ENCODE data around the gene SSH2.
"Not testable (repeated sequence)": the region's sequence is repeated elsewhere in the genome, so short reads cannot be mapped to it uniquely, and the experiment has no call there.

Gene SSH2

DNA sequence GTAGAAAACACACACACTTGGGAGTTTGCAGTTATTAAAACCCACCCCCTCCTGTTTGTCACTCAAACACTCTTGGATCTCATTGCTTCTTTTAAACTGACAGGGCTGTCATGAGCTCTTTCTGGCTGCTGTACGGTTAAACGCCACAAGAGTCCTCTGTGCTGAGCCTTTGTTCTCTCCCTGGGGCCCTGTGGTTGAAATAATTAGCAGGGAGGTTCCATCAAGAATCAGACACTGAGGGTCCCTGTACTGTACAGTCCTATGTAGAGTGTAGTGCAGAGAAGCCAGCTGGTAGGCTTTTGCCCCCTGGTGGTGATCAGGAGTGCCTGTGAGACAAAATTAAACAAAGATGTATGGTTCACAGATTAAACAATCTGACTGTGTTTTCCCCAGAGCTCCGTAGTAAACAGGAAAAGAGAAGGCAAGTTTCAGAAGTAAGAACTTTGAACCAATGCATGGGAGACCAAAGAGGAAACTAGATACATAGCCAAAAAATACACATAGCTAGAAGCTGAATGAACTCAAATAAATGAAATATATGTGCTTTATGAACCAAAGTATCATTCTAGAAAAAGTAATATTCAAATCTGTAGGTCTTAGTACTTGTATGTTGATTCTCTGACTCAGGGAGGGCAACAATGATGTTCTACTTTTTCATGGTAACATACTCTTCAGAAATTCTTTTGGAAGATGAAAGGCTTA lies 1.4 kb upstream of the SSH2 start:
- no peak for DNase-seq (ENCODE audit: low read depth)

DNA sequence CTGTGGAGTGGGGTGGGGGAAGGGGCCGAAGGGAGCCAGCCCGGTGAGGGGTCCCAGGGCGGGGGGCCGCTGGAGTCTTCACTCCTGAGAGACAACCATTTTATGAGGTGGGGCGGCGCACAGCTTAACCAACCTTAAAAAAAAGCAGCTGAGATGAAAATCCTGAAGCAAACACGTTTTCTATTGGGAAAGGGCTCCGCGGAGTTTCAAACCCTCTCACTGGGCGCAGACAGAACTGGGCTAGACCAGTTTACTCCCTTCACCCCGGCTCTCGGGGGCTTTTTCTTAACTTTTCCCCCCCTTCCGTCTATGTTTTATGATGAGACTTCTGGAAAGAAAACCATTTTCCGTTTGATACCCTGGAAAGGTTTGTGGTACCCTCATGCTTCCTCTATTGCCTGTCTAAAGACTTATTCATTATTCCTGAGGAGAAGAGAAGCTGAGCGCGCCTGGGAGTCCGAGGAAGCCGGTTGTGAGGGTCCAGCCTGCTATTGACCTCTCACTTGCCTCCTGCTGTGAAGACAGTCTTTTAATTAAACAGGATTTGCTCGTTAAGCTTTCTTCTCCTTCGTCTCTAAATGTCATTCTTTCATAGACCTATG lies 482 bp upstream of the SSH2 start:
- DNase-seq (ENCODE audit: low read depth): no peak

DNA sequence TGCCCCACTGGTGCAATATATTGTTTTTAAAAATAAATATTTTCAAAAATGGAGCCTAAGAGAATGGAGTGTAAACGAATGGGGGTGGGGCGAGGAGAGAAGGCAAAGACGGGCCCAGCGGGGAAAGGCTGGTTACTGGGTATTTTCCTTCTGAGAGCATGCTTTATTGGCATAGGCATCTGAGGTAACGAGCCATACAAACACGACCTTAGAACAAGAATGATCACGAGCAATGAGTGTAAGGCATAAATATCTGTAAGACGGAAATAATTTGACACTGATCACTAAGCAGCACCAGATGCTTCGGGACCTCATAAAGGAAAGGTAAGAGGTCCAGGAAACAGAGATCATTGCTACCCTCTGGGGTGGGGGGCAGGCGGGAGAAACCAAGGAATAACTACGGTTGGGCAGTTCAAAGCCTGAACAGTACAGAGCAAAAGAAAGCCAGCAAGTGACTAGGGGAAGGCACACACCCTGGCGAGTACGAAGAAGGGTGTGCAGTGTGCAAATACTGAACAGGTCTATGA lies 959 bp downstream of the SSH2 start:
- no peak for DNase-seq (ENCODE audit: low read depth)

DNA sequence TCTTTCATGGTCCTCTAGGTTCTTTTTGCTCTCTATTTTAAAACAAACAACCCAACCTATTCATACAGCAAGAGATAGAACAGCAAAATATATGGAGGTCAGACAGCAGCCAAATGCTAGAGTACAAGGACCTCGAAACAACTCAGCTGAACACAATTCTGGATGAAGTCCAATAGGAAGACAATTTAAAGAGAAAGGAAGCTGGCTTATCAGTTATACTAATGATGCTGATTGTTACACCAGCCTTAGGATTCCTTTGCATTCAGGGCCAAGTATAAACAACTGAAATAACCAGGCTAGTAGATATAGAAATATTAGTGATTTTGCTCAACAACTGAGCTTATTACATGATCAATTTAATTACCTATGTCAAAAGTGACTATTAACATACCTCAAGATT lies 2.5 kb downstream of the SSH2 start:
- no peak for DNase-seq (ENCODE audit: low read depth)

DNA sequence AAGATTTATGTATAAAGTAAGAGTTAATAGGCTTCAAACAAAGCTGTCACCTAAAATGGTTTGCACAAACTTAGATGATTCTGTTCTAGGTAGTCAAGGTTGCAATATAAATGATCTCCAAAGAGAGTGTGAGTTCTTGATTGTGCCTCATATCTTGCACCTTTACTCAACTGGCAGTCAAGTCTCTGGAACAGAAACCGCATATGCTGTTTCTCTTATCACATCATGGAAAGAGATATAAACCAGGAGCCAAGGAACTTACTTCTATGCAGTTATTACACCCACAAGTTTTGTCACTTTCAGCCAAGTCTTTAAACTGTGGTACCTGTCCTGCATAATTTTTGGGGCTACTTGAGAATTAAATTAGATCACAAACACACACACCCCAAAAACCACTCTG lies 5.2 kb downstream of the SSH2 start:
- no peak for DNase-seq (ENCODE audit: low read depth)

DNA sequence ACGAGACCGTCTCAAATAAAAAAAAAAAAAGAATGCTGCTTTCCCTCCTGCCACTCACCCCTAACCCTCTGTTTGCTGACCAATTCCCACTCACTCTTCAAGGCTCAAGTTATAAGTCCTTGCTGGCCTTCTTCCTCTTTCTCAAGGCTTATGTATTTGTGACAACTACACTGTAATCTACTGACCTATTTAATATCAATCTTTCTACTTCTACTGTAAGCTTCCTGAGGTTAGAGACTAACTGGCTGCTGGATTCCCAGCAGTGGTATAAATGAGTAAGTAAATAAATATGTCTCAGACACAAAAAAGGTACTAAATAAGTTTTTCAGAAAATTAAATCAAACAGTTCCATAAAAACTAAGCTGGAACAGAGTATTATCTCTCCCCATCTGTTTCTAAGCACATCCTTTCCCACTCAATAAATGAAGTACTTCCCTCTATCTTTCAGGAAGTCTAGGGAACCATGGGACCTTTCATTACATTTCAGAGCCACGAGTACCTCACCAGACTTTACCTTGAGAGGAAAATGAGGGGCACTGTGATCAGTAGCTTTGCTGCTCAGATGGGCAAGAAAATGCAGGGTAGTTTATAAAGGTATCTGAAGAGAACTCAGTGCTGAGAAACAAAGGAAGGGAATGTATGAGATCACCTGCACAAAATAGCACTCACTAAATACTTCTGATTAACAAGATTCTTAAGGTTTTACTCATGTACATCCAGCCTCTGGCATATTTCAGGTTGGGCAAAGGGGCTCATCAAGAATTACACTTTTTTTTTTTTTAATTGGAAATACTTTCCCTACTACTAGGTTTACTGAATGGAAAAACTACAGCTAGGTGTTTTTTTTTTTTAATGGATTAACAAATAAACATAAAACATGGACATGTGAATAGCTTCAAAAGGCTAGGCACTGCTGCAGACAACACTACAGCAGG lies 10.8 kb downstream of the SSH2 start:
- no peak for DNase-seq (ENCODE audit: low read depth)

DNA sequence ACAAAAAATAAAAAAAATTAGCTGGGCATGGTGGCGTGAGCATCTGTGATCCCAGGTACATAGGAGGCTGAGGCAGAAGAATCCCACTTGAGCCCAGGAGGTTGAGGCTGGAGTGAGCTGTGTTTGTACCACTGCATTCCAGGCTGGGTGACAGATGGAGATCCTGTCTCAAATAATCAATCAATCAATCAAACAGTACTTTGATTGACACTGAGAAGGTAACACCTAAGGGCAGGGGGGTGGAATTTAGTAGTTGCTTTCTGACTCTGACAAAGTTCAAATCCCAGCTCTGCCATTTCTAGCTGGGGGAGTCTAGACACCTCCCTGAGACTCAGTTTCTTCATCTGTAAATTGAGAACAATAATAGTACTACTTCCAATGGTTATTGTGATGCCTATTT lies 12.0 kb downstream of the SSH2 start:
- no peak for DNase-seq (ENCODE audit: low read depth)

DNA sequence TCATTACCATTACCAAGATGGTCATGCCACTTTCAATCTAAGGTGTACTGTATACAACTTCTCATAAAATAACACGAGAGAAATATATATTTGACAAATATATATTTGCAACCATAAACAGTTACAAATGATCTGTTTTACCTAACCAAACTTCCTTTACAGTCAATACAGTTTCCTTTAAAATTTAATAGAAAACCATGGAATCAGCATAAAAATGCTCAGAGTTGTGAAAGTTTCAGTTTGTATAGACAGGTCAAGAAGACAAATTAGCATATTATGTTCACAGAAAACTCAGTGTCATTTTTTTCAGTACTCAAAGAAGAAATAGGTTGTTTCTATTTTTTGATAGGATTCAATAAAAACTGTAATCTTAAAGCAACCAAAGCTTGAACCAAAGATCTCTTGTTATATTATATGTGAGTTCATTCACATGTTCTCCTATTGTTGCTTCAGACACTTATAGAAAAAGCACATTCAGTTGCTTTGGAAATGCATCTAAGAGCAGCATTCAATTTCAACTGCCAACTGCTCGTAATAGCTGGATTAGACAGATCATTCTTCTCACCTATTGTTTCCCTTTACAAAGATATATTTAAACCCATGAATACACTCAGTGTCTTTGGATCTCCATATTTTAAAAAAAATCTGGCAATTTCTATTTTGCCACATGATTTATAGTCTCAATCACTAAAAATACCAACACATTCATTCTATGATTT lies 15.1 kb downstream of the SSH2 start:
- no peak for DNase-seq (ENCODE audit: low read depth)

DNA sequence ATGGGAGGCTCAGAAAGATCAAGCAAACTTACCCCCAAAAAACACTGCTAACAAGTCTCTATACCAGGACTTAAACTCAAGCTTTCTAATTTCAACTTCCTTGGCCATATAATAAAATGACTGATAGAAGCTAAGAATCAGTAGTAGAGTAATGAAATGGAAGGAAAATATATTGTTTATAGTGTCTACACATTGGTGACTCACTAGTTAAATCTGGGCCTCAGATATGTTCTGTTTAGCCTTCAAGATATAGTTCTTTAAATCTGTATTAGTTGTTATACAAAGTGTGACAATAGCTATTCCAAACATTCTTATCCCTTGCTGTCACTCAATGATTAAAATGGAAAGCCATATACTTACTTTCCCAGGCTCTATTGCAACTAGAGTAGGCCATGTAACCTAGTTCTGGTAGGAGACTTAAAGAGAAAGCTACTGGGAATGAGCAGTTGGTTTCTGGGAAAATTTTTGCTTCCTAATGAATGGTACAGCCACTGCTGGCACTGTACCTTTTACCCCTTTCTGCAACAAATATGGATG lies 18.3 kb downstream of the SSH2 start:
- DNase-seq (ENCODE audit: low read depth): no peak

DNA sequence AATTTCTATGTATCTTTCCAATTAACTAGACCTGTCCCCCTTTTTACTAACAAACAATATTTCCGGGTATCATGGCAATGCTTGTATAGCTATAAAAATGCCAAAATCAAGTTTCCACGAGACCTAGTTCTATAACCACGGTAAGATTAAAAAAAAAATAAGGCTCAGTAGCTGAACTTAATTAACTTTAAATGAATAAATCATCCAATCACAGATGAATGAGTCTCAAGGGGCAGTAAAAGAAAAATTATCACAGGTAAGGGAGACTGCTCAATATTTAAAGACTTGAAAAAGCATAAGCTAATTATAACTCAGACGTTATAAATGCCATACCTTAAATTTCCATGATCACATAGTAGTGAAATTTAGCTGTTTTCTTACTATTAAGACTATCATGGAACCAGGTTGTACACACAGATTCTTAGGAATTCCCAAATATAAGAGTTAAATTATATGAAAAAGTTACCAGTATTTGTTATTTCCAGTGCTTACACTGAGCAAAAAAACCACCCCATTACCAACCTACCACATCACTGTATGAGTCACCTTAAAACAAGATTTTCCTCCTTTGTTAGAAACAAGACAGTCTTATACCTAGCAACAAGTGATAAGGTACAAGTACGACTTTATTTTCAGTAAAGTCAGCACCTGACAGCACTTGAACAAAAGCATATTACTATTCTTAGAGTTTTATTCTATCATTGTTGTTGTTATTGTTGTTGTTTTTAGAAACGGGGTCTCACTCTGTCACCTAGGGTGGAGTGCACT lies 20.6 kb downstream of the SSH2 start:
- no peak for DNase-seq (ENCODE audit: low read depth)

DNA sequence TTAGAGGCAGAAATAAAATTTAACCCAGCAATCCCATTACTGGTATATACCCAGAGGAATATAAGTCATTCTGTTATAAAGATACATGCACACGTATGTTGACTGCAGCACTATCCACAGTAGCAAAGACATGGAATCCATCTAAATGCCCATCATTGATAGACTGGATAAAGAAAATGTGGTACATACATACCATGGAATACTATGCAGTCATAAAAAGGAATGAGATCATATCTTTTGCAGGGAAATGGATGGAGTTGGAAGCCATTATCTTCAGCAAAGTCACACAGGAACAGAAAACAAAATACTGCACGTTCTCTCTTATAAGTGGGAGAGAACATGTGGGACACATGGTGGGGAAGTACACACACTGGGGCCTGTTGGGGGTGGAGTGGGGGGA lies 23.1 kb downstream of the SSH2 start:
- DNase-seq (ENCODE audit: low read depth): no peak

DNA sequence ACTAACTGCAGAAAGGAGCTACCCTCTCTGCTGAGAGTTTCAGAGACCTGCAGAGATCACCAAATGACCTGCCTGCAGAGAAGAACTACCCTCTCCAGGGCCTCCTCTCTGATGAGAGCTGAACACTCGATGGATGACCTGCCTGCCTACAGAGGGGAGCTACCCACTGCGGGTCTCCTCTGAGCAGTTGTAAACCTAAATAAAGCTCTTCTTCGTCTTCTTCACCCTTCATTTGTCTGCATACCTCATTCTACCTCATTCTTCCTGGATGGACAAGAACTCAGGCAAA lies 24.2 kb downstream of the SSH2 start:
- DNase-seq (ENCODE audit: low read depth): no peak

DNA sequence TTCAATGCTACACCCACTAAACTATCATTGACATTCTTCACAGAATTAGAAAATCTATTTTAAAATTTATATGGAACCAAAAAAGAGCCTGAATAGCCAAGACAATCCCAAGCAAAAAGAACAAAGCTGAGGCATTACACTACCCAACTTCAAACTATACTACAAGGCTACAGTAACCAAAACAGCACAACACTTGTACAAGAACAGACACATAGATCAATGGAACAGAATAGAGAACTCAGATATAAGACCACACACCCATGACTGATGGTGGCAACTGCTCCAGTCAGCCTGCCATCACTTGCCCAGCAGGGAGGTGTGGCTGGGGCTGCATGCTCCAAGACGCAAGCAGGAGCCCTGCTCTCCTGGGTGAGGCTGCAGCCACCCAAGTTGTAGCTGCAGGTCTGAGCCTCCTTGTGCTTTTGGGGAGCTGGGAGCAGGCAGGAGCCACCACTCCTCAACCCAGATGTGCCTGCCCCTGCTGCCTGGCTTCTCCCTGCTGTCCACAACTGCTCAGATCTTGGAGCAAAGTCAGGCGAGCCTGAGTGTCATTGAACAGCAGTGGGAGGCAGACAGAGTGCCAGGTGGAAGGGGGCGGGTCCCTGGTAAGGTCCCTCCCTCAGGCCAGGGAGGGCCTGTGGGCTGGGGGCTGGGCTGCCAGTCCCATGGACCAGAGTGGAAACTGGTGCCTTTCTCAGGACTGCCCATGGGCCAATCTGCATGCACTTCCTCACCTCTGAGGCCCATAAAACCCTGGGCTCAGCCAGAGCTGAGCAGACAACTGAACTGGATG lies 24.7 kb downstream of the SSH2 start:
- DNase-seq (ENCODE audit: low read depth): no peak

DNA sequence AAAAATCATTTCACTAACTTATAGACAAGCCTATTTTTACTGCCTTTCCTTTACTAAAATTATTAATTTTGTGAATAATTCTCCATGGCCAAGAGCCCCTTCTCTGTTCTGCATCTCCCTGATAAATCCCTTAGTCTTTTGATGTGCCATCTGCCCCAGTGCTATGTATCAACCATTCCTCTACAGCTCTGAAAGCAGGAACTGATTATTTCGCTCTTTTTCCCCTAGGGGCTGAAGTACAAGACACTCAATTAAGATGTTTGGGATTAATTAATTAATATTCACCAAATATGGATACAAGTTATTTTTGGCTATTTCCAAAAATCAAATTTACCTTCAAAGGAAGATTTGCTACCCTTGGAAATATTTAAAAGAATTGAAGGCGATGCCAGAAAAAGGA lies 26.6 kb downstream of the SSH2 start:
- DNase-seq (ENCODE audit: low read depth): no peak

DNA sequence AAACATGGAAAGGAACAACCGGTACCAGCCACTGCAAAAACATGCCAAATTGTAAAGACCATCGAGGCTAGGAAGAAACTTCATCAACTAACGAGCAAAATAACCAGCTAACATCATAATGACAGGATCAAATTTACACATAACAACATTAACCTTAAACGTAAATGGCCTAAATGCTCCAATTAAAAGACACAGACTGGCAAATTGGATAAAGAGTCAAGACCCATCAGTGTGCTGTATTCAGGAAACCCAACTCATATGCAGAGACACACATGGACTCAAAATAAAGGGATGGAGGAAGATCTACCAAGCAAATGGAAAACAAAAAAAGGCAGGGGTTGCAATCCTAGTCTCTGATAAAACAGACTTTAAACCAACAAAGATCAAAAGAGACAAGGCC lies 32.9 kb downstream of the SSH2 start:
- DNase-seq (ENCODE audit: low read depth): not testable (repeated sequence)

DNA sequence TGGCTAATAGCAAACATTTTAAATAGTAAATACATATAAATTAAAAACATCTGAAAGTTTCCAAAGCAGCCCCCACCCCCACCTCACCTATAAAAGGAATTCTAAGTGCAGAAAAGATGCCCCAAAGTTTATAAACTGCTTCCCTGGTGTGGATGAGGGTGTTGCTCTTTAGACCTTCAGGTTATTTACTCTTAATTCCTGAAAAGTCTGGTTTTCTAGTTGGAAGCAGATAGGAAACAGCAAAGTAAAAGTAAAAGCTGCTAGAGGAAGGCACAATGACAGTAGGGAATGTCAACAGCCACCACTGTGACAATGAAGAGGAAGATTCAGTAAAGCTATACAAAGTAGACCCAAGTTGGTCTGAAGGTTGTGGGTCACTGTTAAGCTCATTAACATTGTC lies 37.8 kb downstream of the SSH2 start:
- no peak for DNase-seq (ENCODE audit: low read depth)

DNA sequence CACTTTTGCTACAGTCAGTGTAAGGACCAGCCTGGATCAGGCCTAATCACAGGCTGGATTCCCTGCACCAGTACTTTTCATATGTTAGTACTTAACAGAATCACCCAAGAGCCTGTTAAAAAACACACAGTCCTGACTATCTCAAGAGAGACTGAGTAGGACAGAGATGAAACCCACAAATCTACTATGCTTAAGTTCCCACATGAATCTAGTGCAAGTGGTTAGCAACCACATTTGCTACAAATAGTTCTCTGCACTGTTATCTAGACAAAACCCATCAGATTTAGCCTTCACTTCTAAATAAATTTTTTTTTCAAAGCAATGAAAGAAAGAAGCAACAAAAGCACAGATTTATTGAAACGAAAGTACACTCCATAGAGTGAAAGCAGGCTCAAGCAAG lies 38.9 kb downstream of the SSH2 start:
- DNase-seq (ENCODE audit: low read depth): no peak

DNA sequence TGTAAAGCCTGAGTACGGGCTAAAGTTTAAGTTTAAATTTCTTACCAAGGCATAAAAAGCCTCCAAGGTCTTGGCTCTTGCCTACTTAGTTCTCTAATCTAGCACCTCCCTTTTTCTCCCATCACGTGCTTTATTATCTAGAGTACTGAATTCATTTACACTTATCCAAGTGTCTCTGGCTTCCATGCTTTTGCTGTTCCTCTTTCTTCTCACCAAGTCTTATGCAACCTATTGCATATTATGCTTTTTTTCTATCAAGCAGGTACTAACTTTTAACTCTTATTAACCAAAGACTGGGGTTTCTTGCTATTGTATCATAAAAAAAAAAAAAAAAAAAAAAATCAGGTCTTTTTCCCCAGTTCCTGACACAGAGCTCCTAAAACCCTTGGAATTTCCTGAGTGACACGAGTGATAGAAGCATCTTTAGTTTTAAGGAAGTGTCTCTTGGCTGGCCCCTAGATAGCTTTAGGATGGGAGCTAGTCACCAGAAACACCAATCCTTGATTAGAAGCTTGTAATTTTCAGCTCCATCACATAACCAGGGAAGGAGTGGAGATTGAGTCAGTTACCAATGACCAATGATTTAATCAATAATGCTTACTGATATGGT lies 44.9 kb downstream of the SSH2 start:
- DNase-seq (ENCODE audit: low read depth): no peak

DNA sequence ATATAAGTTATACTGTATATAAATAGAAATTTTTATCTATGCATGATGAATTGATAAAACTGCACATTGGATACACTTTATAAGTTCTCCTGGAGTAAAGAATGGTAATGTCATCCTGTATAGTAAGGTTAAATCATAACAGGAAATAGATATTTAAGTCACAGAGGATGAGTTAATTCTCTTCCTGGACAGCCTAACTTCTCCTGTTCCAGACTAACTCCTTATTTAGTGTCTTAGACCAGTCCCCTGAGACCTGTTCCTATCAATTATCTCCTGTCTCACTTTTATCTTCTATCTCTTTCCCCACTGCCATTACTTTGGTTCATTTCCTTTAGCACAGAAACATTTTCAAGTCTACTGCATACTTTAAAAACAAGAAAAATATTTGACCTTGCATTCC lies 46.5 kb downstream of the SSH2 start:
- DNase-seq (ENCODE audit: low read depth): peak; percentile 7

DNA sequence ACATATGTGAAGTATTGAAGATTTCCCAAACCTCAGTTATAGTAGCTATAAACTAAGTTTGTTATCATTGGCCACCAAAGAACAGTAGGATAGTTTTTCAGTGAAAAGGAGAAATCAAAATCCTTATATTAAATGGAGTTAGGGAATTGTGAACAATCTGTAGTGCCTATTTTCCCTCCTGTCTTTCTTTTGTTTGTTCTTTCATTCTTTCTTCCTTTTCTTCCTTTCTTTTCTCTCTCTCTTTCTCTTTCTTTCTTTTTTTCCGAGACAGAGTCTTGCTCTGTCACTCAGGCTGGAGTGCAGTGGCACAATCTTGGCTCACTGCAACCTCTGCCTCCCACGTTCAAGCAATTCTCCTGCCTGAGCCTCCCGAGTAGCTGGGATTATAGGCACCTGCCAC lies 48.8 kb downstream of the SSH2 start:
- no peak for DNase-seq (ENCODE audit: low read depth)

All from GM04503 (cell line).